Esophagus squamous epithelium (tissue), 5 donors: ENCODE measurements around the gene ADAT1. TPM values are rescaled to one million over a fixed set of nuclear protein-coding genes. Genes with fewer than 3 reads are reported as not detected.

ENCODE experiments used
- DNase-seq: peaks from one replicate; lab custom pipeline; 2025; lab: John Stamatoyannopoulos, UW
- H3K27ac ChIP-seq, 4 donors: fragments of 200-600 bp; sonication (generic); one replicate each; pipeline ENCODE4 v1.5.1; 2016 to 2019; ENCODE audit warnings: mild to moderate bottlenecking in 1 of 4
- H3K27me3 ChIP-seq, 4 donors: fragments of 200-600 bp; sonication (generic); 1 replicate in 3 of 4; 2 replicates in 1 of 4; pipeline versions ENCODE4 v1.5.1 to v1.6.0; 2017 to 2021; ENCODE audit warnings: antibody characterized with exemption in 1 of 4
- H3K36me3 ChIP-seq, 3 donors: fragments of 200-600 bp; sonication (generic); one replicate each; pipeline ENCODE4 v1.5.1; 2016 to 2019
- H3K4me1 ChIP-seq, 3 donors: fragments of 200-600 bp; sonication (generic); one replicate each; pipeline ENCODE4 v1.5.1; 2017 to 2019
- H3K4me3 ChIP-seq, 4 donors: fragments of 200-600 bp; sonication (generic); 1 replicate in 3 of 4; 2 replicates in 1 of 4; pipeline ENCODE4 v1.5.1; 2016 to 2019; ENCODE audit warnings: mild to moderate bottlenecking in 2 of 4, moderate library complexity in 1 of 4
- H3K9me3 ChIP-seq, 3 donors: fragments of 200-600 bp; sonication (generic); one replicate each; pipeline ENCODE4 v1.5.1; 2016 to 2019
- POLR2A ChIP-seq, 4 donors: fragments of 450-650 bp; IDR thresholded peaks; one replicate each; pipeline ENCODE4 v1.6.1; 2017; ENCODE audit warnings: antibody characterized with exemption in 4 of 4, mild to moderate bottlenecking in 4 of 4, moderate library complexity in 3 of 4
- WGBS, 2 donors: methylation state at CpG; one replicate each; pipeline ENCODE4 v1.1.5; 2018; 5-methylcytosine and 5-hydroxymethylcytosine counted together
- intact Hi-C: fragments of 100-400 bp; cut with DNase I; formaldehyde crosslinking; loops from one replicate; pipeline ENCODE4 v1.15.0; 2022
- total RNA-seq, 4 donors: library from RNA; depleted of rRNA; stranded (reverse); fragments of >200 nt; gene quantifications; one replicate each; pipeline ENCODE4 v1.1.0, GENCODE V29; 2016
- TF ChIP-seq, protein P1 (sequence below), 6 experiments: fragments of 450-650 bp in 4 of 6; fragments of 200-600 bp in 2 of 6; sonication (generic) in 2 of 6; IDR thresholded peaks; one replicate each; pipeline ENCODE4 v1.5.1; 2016 to 2019; ENCODE audit warnings: antibody characterized with exemption in 6 of 6, mild to moderate bottlenecking in 4 of 6, moderate library complexity in 4 of 6
- donor health status: DM: yes; HTN: yes; CAD: no.

ADAT1 gene, protein sequence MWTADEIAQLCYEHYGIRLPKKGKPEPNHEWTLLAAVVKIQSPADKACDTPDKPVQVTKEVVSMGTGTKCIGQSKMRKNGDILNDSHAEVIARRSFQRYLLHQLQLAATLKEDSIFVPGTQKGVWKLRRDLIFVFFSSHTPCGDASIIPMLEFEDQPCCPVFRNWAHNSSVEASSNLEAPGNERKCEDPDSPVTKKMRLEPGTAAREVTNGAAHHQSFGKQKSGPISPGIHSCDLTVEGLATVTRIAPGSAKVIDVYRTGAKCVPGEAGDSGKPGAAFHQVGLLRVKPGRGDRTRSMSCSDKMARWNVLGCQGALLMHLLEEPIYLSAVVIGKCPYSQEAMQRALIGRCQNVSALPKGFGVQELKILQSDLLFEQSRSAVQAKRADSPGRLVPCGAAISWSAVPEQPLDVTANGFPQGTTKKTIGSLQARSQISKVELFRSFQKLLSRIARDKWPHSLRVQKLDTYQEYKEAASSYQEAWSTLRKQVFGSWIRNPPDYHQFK
- total RNA-seq: 10 to 100 TPM; 17.9 to 35.2 (median 25.3) TPM

DNA sequence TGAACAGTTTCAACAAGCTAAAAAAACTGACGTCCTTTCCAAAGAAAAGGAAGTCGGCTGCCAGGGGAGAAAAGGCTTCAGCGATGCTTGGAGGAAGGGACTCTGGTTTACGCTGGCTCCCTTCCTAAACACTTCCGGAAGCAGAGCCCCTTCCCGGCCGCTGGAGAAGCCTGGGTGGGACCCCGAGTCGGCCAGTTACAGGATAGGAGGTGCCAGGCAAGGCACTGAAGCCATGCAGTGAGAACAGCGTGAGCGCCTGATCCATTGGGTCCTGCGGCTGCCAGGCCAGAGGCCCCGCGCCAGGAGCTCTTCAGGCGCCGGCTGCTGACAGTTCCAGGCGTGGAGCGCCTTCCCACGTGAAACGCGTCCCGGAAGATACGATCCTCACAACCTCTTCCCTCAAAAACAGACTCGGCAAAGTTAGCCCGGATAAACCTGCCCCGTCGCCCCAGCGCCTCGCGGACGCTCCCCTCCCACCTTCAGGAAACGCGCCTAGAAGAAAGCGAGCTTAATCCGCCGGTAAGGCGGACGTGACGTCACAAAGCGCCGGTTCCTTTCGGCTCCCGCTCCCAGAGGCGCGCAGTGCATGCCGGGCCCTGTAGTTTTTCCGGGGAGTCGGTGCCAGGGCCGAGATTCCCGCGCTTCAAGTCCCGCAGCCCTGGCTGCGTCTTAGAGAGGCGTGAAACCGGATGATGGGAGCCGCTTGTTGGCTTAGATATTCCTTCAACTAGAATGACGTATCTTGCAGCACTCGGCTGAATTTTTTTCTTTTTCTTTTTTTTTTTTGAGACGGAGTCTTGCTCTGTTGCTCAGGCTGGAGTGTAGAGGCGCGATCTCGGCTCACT, at the start of gene ADAT1:
Gene ADAT1 (minus strand): TSS at position 521 of the 845 bp plus-strand sequence. CDS start 2,482 bp downstream, outside the sequence.
- WGBS, 2 donors: 0 to 1% methylated on average over 38 to 51 of the region's 62 CpGs
- Histone ChIP-seq H3K27ac (peak within 1 kb of the TSS; percentile 86 to 99 (median 95)), H3K4me3 (peak within 1 kb of the TSS; percentile 47 to 83 (median 81)), H3K9me3 (no peaks in the 10 kb centered on the region), H3K4me1 (peaks cover 7 to 33% (median 15%) of the 10 kb centered on the region in 3 donors), H3K36me3 (peaks cover 6 to 53% (median 27%) of the 10 kb centered on the region in 3 donors), H3K27me3 (no peaks in the 10 kb centered on the region)
- TF ChIP-seq POLR2A (IDR thresholded peaks at IDR 0.05): peak in 3 of 4 donors; percentile 82 to 91 (median 88)
- TF ChIP-seq, protein P1, sequence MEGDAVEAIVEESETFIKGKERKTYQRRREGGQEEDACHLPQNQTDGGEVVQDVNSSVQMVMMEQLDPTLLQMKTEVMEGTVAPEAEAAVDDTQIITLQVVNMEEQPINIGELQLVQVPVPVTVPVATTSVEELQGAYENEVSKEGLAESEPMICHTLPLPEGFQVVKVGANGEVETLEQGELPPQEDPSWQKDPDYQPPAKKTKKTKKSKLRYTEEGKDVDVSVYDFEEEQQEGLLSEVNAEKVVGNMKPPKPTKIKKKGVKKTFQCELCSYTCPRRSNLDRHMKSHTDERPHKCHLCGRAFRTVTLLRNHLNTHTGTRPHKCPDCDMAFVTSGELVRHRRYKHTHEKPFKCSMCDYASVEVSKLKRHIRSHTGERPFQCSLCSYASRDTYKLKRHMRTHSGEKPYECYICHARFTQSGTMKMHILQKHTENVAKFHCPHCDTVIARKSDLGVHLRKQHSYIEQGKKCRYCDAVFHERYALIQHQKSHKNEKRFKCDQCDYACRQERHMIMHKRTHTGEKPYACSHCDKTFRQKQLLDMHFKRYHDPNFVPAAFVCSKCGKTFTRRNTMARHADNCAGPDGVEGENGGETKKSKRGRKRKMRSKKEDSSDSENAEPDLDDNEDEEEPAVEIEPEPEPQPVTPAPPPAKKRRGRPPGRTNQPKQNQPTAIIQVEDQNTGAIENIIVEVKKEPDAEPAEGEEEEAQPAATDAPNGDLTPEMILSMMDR (IDR thresholded peaks at IDR 0.05): peak in 2 of 6 experiments; percentile 9 to 56
- DNase-seq: peak; percentile 90
- intact Hi-C loops: no loop called here

DNA sequence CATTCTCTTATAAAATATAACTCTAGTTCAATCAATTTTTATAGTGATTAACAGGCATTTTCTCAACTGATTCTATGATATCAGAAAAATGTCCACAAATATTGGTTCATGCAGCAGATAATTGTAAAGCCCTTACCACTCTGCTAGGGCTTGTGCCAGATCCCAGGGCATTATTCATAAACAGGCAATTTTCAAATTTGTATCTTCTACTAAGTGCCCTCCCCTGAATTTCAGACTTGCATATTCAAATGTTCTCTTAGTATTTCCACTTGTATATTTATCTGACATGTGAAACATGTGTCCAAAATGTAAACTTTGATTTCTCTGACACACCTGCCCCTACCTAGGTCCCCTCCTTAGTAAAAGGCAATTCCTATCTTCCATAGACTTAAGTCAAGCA, 44.4 kb upstream of the ADAT1 start:
- no peak for DNase-seq
- TF ChIP-seq, protein P1 (IDR thresholded peaks at IDR 0.05): no peak
- Histone ChIP-seq H3K4me3 (no peak overlapping the region), H3K27ac (no peak overlapping the region), H3K4me1 (no peaks in the 10 kb centered on the region), H3K27me3 (no peaks in the 10 kb centered on the region), H3K36me3 (no peaks in the 10 kb centered on the region), H3K9me3 (no peaks in the 10 kb centered on the region)
- intact Hi-C loops: no loop called here

DNA sequence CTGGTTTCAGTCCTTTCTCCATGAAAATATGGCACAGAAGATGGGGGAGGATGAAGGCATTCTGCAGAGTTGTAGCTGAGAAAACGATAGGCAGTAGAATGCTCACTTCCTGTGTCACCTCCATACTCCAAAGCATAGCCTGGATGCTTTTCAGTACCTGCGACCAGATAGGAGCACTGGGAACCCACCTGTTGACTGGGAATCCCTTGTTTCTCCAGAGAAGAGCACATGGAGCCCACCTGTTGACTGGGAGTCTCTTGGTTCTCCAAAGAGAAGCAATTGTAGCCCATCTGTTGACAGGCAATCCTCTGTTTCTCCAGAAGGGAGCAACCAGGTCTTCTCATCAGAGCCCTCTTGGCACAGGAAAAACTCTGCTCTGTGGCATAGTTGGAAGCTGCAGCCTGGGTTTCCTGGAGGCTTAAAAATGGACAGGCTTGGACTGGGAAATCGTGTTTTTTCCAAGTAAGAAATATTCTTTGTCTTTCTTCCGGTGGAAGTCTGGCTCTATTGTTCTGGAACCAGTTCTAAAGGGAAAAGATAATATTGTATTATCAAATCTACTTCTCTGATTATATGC, 37.7 kb upstream of the ADAT1 start:
- Histone ChIP-seq H3K36me3 (peaks cover 0 to 56% (median 15%) of the 10 kb centered on the region in 3 donors), H3K27me3 (no peaks in the 10 kb centered on the region), H3K27ac (no peak overlapping the region), H3K9me3 (no peaks in the 10 kb centered on the region), H3K4me3 (no peak overlapping the region), H3K4me1 (peaks cover 0 to 21% (median 0%) of the 10 kb centered on the region in 3 donors)
- no peak for TF ChIP-seq POLR2A (IDR thresholded peaks at IDR 0.05)
- TF ChIP-seq, protein P1 (IDR thresholded peaks at IDR 0.05): no peak
- intact Hi-C loops: no loop called here
- whole genome bisulfite sequencing, 2 donors: 50 to 60% methylated on average over 3 to 4 of the region's 4 CpGs
- DNase-seq: no peak

DNA sequence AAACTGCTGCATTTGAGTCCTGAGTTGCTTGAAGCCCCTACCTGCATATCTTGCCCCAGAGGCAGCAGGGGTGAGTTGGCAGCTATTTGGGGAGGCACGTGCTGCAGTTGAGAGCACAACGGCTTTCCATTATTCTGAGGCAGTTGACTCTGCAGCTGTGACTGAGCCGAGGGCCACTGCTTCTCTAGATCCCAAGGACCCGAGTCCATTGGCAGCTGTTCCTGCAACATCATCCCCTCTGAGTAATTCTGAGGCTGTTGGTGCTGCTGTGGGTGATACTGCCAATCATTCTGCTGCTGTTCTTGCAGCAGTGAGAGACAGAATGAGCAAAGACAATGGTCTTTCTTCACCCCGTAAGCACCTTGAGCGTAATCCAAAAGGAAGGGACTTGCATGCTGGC, 37.2 kb upstream of the ADAT1 start:
- intact Hi-C loops: no loop called here
- WGBS, 2 donors: 40 to 90% methylated on average over 1 to 2 of the region's 6 CpGs

More for the DNA sequence above, 37.2 kb upstream of the ADAT1 start:
- peaks cover 0 to 61% (median 20%) of the 10 kb centered on the region in 3 donors for H3K36me3 ChIP-seq
- H3K9me3 ChIP-seq: no peaks in the 10 kb centered on the region
- no peak overlapping the region for H3K4me3 ChIP-seq
- no peaks in the 10 kb centered on the region for H3K27me3 ChIP-seq
- peaks cover 0 to 21% (median 0%) of the 10 kb centered on the region in 3 donors for H3K4me1 ChIP-seq
- H3K27ac ChIP-seq: no peak overlapping the region
- TF ChIP-seq, protein P1 (IDR thresholded peaks at IDR 0.05): no peak
- TF ChIP-seq POLR2A (IDR thresholded peaks at IDR 0.05): no peak
- no peak for DNase-seq
